Gastrocnemius medialis (tissue), 4 donors: ENCODE data around the gene SERPINA6. TPM values are rescaled to one million over a fixed set of nuclear protein-coding genes. Genes with fewer than 3 reads are reported as not detected.

Experiments
- ATAC-seq, 2 donors: fragments of 150-250 bp; one replicate each; pipeline ENCODE4 v1.9.1; 2016
- DNase-seq, 2 donors: peaks; one replicate each; pipeline ENCODE4 v3.0.0-alpha.2; 2019
- H3K27ac ChIP-seq, 4 donors: fragments of 200-600 bp; sonication (generic); 1 replicate in 1 of 4; 2 replicates in 3 of 4; pipeline ENCODE4 v1.5.1; 2016 to 2018; ENCODE audit warnings: mild to moderate bottlenecking in 2 of 4, moderate library complexity in 1 of 4
- H3K27me3 ChIP-seq, 3 donors: fragments of 200-600 bp; sonication (generic) in 2 of 3; 1 replicate in 1 of 3; 2 replicates in 2 of 3; pipeline versions ENCODE4 v1.5.1 to v1.6.0; 2016 to 2019; ENCODE audit warnings: mild to moderate bottlenecking in 1 of 3, moderate library complexity in 1 of 3
- H3K36me3 ChIP-seq, 2 donors: fragments of 200-600 bp; sonication (generic) in 1 of 2; one replicate each; pipeline ENCODE4 v1.5.1; 2017 to 2018
- H3K4me1 ChIP-seq, 2 donors: fragments of 200-600 bp; sonication (generic) in 1 of 2; one replicate each; pipeline ENCODE4 v1.5.1; 2016 to 2017; ENCODE audit warnings: mild to moderate bottlenecking in 2 of 2
- H3K4me3 ChIP-seq, 4 donors: fragments of 200-600 bp; sonication (generic) in 3 of 4; 1 replicate in 1 of 4; 2 replicates in 3 of 4; pipeline ENCODE4 v1.5.1; 2016 to 2019; ENCODE audit warnings: mild to moderate bottlenecking in 2 of 4
- H3K9me3 ChIP-seq, 3 donors: fragments of 200-600 bp; sonication (generic) in 2 of 3; 1 replicate in 1 of 3; 2 replicates in 2 of 3; pipeline ENCODE4 v1.5.1; 2016 to 2019
- CTCF ChIP-seq, 5 experiments: fragments of 450-650 bp in 3 of 5; fragments of 200-600 bp in 2 of 5; sonication (generic) in 2 of 5; IDR thresholded peaks in 4 of 5; conservative IDR thresholded peaks in 1 of 5; 1 replicate in 4 of 5; 2 replicates in 1 of 5; pipeline ENCODE4 v1.5.1; 2016 to 2019; ENCODE audit warnings: antibody characterized with exemption in 5 of 5, mild to moderate bottlenecking in 3 of 5, moderate library complexity in 3 of 5
- POLR2A ChIP-seq, 2 donors: fragments of 450-650 bp; IDR thresholded peaks; one replicate each; pipeline ENCODE4 v1.6.1; 2017; ENCODE audit warnings: antibody characterized with exemption in 2 of 2, mild to moderate bottlenecking in 2 of 2, moderate library complexity in 2 of 2
- in situ Hi-C, 4 donors: fragments of 200-750 bp; cut with MboI; loops; one replicate each; pipeline versions ENCODE4 v1.15.0 to v1.8.0; 2017; ENCODE audit warnings: low sequenced_read_pairs in 4 of 4
- intact Hi-C: fragments of 100-400 bp; cut with DNase I; formaldehyde crosslinking; loops from one replicate; pipeline ENCODE4 v1.15.1; 2023; ENCODE audit warnings: low total_unique reads
- total RNA-seq, 4 donors: library from RNA; depleted of rRNA; stranded (reverse); fragments of >200 nt; gene quantifications; one replicate each; pipeline versions ENCODE4 v1.1.0 to v1.2.3, GENCODE V29; 2016

SERPINA6 gene
- total RNA-seq, 4 donors from 2014 or later: 0.26 to 0.69 TPM; not detected in 2

DNA sequence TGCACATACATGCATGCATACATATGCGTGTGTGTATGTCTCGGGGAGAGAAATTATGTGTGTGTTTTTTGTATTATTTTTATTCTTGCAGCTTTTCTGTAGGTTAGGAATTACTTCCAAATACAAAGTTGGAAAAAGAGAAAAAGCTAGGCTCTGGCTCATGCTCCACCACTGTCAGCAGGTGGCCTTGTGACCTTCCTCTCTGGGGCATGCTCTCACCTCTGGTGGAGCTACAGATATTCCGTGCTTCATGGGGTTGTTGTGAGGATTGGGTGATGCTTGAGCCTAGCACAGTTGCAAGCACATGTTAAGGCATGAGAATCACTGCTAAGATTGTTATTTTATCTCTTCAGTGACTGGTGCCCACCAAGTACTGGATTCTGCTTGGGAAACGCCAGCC, 6.7 kb upstream of the SERPINA6 start:
- H3K9me3 ChIP-seq: no peaks in the 10 kb centered on the region
- no peak overlapping the region for H3K27ac ChIP-seq
- no peaks in the 10 kb centered on the region for H3K4me1 ChIP-seq
- TF ChIP-seq POLR2A (IDR thresholded peaks at IDR 0.05): no peak
- no peak for TF ChIP-seq CTCF (IDR thresholded peaks at IDR 0.05 in 4 of 5, conservative IDR thresholded peaks at IDR 0.05 in 1 of 5)
- H3K4me3 ChIP-seq: no peak overlapping the region
- ATAC-seq: no peak
- H3K36me3 ChIP-seq: no peaks in the 10 kb centered on the region
- intact Hi-C loops: no loop called here
- no peak for DNase-seq
- in situ Hi-C loops: no loop called here
- H3K27me3 ChIP-seq: no peaks in the 10 kb centered on the region

GRCh38 chr14:94328196-94328595, 5.1 kb upstream of the SERPINA6 start:
- in situ Hi-C loops: no loop called here

DNA sequence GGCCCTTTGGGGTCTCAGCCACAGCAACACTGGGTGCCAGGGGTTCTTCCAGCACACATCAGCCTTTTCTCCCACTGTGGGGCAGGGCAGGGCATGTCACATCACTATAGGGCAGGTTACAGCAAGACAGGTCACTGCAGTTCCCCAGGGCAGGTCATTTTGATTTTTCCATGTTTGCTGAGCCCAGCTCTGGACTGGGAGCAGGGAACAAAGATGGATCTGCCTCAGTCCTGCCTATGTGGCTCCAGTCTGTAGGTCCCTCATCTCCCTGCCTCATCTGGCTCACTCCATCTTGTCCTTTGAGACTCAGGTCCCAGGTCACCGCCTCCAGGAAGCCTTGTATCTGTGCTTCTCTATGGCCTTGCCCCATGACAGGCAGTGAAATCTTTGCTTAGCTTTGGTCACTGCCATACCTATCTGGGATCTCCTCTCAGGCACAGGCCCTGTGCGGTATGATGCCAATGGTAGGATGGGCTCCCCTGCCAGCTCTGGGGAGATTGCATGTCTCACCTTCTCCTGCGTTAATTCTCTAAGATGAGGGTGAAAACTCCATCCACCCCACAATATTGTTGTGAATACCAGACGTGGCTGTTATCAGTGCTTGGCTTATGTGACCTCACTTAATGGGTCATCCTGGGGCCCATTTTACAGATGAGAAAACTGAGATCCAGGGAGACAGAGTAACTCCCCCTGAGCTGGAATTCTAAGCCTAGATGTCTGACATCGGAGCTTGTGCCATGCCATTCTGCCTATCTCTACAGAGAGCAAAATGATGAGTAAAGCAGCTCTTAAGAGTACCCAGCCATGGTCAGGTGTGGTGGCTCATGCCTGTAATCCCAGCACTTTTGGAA, 1.5 kb downstream of the SERPINA6 start:
- Histone ChIP-seq H3K27me3 (peaks cover 0 to 2% (median 0%) of the 10 kb centered on the region in 3 donors), H3K9me3 (no peaks in the 10 kb centered on the region), H3K36me3 (no peaks in the 10 kb centered on the region), H3K4me1 (no peaks in the 10 kb centered on the region), H3K4me3 (no peak overlapping the region), H3K27ac (no peak overlapping the region)
- intact Hi-C loops: no loop called here
- ATAC-seq (no peak), DNase-seq (no peak)
- in situ Hi-C loops: no loop called here
- TF ChIP-seq CTCF (IDR thresholded peaks at IDR 0.05 in 4 of 5, conservative IDR thresholded peaks at IDR 0.05 in 1 of 5) (no peak), POLR2A (IDR thresholded peaks at IDR 0.05) (no peak)

More at GRCh38 chr14:94328196-94328595, 5.1 kb upstream of the SERPINA6 start:
- no peak for TF ChIP-seq POLR2A (IDR thresholded peaks at IDR 0.05)
- TF ChIP-seq CTCF (IDR thresholded peaks at IDR 0.05 in 4 of 5, conservative IDR thresholded peaks at IDR 0.05 in 1 of 5): no peak
- H3K9me3 ChIP-seq: no peaks in the 10 kb centered on the region
- no peaks in the 10 kb centered on the region for H3K36me3 ChIP-seq
- no peak overlapping the region for H3K4me3 ChIP-seq
- DNase-seq (no peak), ATAC-seq (no peak)
- H3K27ac ChIP-seq: no peak overlapping the region
- H3K27me3 ChIP-seq: peaks cover 0 to 2% (median 0%) of the 10 kb centered on the region in 3 donors
- no peaks in the 10 kb centered on the region for H3K4me1 ChIP-seq
- intact Hi-C loops: no loop called here

- H3K4me3 ChIP-seq: no peak overlapping the region
- H3K9me3 ChIP-seq: no peaks in the 10 kb centered on the region
- ATAC-seq: no peak
- in situ Hi-C loops: no loop called here
- peaks cover 0 to 2% (median 0%) of the 10 kb centered on the region in 3 donors for H3K27me3 ChIP-seq
- no peak for DNase-seq
- TF ChIP-seq POLR2A (IDR thresholded peaks at IDR 0.05) (no peak), CTCF (IDR thresholded peaks at IDR 0.05 in 4 of 5, conservative IDR thresholded peaks at IDR 0.05 in 1 of 5) (no peak)
- H3K27ac ChIP-seq: no peak overlapping the region
- intact Hi-C loops: no loop called here
- no peaks in the 10 kb centered on the region for H3K36me3 ChIP-seq
- H3K4me1 ChIP-seq: no peaks in the 10 kb centered on the region
Observed at GRCh38 chr14:94320243-94320642, 2.9 kb downstream of the SERPINA6 start.
